Adrenal gland (tissue), 5 donors: ENCODE data around the gene ZNF521.

Experiments
- CTCF ChIP-seq, 6 experiments: fragments of 450-650 bp in 4 of 6; fragments of 200-600 bp in 2 of 6; sonication (generic) in 1 of 6; IDR thresholded peaks; 1 replicate in 5 of 6; 2 replicates in 1 of 6; pipeline versions ENCODE4 v1.5.1 to v1.8.0; 2016 to 2021; ENCODE audit warnings: antibody characterized with exemption in 6 of 6, mild to moderate bottlenecking in 2 of 6, moderate library complexity in 1 of 6
- POLR2A ChIP-seq, 2 donors: fragments of 450-650 bp; IDR thresholded peaks; one replicate each; pipeline ENCODE4 v1.6.1; 2017; ENCODE audit warnings: antibody characterized with exemption in 2 of 2, mild to moderate bottlenecking in 2 of 2, moderate library complexity in 1 of 2
- donor health status: DM: no; HTN: no; CAD: no.

GRCh38 chr18:25313268-25313667 is 38.7 kb downstream of the ZNF521 start:
- TF ChIP-seq CTCF (IDR thresholded peaks at IDR 0.05) (no peak), POLR2A (IDR thresholded peaks at IDR 0.05) (no peak)
